ENCODE data around the gene PPP1R13B.

DNA sequence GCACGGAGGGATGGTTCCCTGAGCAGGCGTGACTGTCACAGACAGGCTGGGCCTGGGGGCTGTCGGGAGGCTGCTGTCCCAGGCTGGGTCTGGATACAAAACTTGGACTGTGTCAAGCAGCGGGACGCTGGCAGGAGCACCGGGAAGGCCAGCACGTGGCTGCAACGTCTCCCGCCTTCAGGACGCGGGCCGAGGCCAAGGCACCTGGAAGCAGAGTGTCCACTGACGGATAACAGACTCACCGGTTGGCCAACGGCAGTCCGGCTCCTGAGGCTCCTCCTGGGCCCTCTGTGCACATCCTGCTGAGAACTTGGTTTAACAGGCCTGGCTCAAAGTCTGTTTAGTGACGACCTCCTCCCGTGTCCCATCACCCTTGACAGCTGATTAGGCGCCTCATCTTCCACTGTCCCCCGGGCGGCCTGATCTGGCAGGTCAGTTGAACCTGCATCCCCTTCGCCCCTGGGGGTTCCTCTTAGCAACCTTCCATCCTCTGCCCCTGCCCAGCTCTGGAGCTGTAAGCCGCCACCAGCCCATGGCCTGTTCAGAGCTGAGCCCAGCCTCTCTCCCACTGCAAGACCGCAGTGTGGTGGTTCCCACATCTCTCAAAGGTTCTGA lies 134.6 kb downstream of the PPP1R13B start:
- TF ChIP-seq, protein P1, sequence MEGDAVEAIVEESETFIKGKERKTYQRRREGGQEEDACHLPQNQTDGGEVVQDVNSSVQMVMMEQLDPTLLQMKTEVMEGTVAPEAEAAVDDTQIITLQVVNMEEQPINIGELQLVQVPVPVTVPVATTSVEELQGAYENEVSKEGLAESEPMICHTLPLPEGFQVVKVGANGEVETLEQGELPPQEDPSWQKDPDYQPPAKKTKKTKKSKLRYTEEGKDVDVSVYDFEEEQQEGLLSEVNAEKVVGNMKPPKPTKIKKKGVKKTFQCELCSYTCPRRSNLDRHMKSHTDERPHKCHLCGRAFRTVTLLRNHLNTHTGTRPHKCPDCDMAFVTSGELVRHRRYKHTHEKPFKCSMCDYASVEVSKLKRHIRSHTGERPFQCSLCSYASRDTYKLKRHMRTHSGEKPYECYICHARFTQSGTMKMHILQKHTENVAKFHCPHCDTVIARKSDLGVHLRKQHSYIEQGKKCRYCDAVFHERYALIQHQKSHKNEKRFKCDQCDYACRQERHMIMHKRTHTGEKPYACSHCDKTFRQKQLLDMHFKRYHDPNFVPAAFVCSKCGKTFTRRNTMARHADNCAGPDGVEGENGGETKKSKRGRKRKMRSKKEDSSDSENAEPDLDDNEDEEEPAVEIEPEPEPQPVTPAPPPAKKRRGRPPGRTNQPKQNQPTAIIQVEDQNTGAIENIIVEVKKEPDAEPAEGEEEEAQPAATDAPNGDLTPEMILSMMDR (IDR thresholded peaks at IDR 0.05 in 2 of 3, conservative IDR thresholded peaks at IDR 0.05 in 1 of 3; ENCODE audit: borderline replicate concordance in 1 of 3, insufficient read depth in 1 of 3, low read depth in 2 of 3, low read length in 2 of 3), result no peak
- TF ChIP-seq POLR2A (IDR thresholded peaks at IDR 0.05; ENCODE audit: borderline replicate concordance, extremely low read depth, insufficient read depth, insufficient read length) (no peak), SP1 (IDR thresholded peaks at IDR 0.05; ENCODE audit: low read depth) (no peak), CEBPB (IDR thresholded peaks at IDR 0.05; ENCODE audit: low read depth) (no peak), POLR2AphosphoS5 (IDR thresholded peaks at IDR 0.05; ENCODE audit: low read depth, low read length) (no peak), EZH2 (IDR thresholded peaks at IDR 0.05) (no peak), YY1 (IDR thresholded peaks at IDR 0.05; ENCODE audit: extremely low read depth, insufficient replicate concordance, low read depth, low read length) (no peak), EGR1 (IDR thresholded peaks at IDR 0.05; ENCODE audit: low read depth) (no peak), RAD21 (IDR thresholded peaks at IDR 0.05; ENCODE audit: low read depth) (no peak), TCF7L2 (IDR thresholded peaks at IDR 0.05; ENCODE audit: borderline replicate concordance, extremely low read depth, insufficient read depth, insufficient read length) (no peak)
- TF ChIP-seq, protein P2, sequence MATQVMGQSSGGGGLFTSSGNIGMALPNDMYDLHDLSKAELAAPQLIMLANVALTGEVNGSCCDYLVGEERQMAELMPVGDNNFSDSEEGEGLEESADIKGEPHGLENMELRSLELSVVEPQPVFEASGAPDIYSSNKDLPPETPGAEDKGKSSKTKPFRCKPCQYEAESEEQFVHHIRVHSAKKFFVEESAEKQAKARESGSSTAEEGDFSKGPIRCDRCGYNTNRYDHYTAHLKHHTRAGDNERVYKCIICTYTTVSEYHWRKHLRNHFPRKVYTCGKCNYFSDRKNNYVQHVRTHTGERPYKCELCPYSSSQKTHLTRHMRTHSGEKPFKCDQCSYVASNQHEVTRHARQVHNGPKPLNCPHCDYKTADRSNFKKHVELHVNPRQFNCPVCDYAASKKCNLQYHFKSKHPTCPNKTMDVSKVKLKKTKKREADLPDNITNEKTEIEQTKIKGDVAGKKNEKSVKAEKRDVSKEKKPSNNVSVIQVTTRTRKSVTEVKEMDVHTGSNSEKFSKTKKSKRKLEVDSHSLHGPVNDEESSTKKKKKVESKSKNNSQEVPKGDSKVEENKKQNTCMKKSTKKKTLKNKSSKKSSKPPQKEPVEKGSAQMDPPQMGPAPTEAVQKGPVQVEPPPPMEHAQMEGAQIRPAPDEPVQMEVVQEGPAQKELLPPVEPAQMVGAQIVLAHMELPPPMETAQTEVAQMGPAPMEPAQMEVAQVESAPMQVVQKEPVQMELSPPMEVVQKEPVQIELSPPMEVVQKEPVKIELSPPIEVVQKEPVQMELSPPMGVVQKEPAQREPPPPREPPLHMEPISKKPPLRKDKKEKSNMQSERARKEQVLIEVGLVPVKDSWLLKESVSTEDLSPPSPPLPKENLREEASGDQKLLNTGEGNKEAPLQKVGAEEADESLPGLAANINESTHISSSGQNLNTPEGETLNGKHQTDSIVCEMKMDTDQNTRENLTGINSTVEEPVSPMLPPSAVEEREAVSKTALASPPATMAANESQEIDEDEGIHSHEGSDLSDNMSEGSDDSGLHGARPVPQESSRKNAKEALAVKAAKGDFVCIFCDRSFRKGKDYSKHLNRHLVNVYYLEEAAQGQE (IDR thresholded peaks at IDR 0.05; ENCODE audit: low read depth), result no peak
- TF ChIP-seq, protein P3, sequence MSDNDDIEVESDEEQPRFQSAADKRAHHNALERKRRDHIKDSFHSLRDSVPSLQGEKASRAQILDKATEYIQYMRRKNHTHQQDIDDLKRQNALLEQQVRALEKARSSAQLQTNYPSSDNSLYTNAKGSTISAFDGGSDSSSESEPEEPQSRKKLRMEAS (IDR thresholded peaks at IDR 0.05), result no peak
